Neural cell (in vitro differentiated cells): ENCODE results near the gene TMEM106A. TPM values are rescaled to one million over a fixed set of nuclear protein-coding genes. Genes with fewer than 3 reads are reported as not detected.
"Not testable (repeated sequence)": the region's sequence is repeated elsewhere in the genome, so short reads cannot be mapped to it uniquely, and the experiment has no call there.

ENCODE experiments used
- H2AFZ ChIP-seq: fragments of 200-600, 300-800 bp; sonication (generic), shearing (Covaris generic); 2 replicates; pipeline ENCODE4 v1.6.0; 2014; ENCODE audit warnings: low read depth, mild to moderate bottlenecking, antibody characterized with exemption, low read length, moderate library complexity
- H3F3A ChIP-seq: fragments of 200-600 bp; shearing (Covaris generic); 2 replicates; pipeline ENCODE4 v1.6.1; 2016; ENCODE audit warnings: mild to moderate bottlenecking, moderate library complexity, mixed read lengths, antibody characterized with exemption, low read length; ENCODE audit not compliant: insufficient read depth, poor library complexity, severe bottlenecking
- H3K27ac ChIP-seq: fragments of 200-600, 300-800 bp; sonication (generic), shearing (Covaris generic); 2 replicates; pipeline ENCODE4 v1.5.1; 2014; ENCODE audit warnings: mild to moderate bottlenecking, low read length, moderate library complexity
- H3K27me3 ChIP-seq: fragments of 300-800, 200-600 bp; sonication (generic), shearing (Covaris generic); 2 replicates; pipeline ENCODE4 v1.6.0; 2014; ENCODE audit warnings: mild to moderate bottlenecking, low read depth, low read length, moderate library complexity; ENCODE audit not compliant: insufficient read depth
- H3K36me3 ChIP-seq: fragments of 300-800, 200-600 bp; sonication (generic), shearing (Covaris generic); 2 replicates; pipeline ENCODE4 v1.5.1; 2014; ENCODE audit warnings: mild to moderate bottlenecking, antibody characterized with exemption, low read length, moderate library complexity; ENCODE audit not compliant: insufficient read depth
- H3K4me2 ChIP-seq: fragments of 300-800, 200-600 bp; sonication (generic), shearing (Covaris generic); 2 replicates; pipeline ENCODE4 v1.6.0; 2014; ENCODE audit warnings: mild to moderate bottlenecking, low read length
- H3K4me3 ChIP-seq: fragments of 300-800, 200-600 bp; sonication (generic), shearing (Covaris generic); 2 replicates; pipeline ENCODE4 v1.5.1; 2014; ENCODE audit warnings: mild to moderate bottlenecking, low read length, moderate library complexity
- H3K79me2 ChIP-seq: fragments of 200-600 bp; shearing (Covaris generic); replicated peaks from 2 replicates; pipeline ENCODE4 v1.6.0; 2014; ENCODE audit warnings: mild to moderate bottlenecking, low read length, moderate library complexity; ENCODE audit not compliant: insufficient read depth
- H3K9ac ChIP-seq: fragments of 300-800, 200-600 bp; sonication (generic), shearing (Covaris generic); 2 replicates; pipeline ENCODE4 v1.6.1; 2016; ENCODE audit warnings: mild to moderate bottlenecking, low read length, mixed read lengths
- H3K9me2 ChIP-seq: fragments of 200-600 bp; shearing (Covaris generic); 2 replicates; pipeline ENCODE4 v1.6.1; 2016; ENCODE audit warnings: mild to moderate bottlenecking, low read length, mixed read lengths; ENCODE audit not compliant: insufficient read depth
- H3K9me3 ChIP-seq: fragments of 200-600, 300-800 bp; sonication (generic), shearing (Covaris generic); 2 replicates; pipeline ENCODE4 v1.6.1; 2016; ENCODE audit warnings: mild to moderate bottlenecking, mixed run types, low read length, moderate library complexity, mixed read lengths
- H4K20me1 ChIP-seq: fragments of 200-600 bp; shearing (Covaris generic); 2 replicates; pipeline ENCODE4 v1.6.1; 2016; ENCODE audit warnings: mild to moderate bottlenecking, mixed run types; ENCODE audit not compliant: insufficient read depth
- CTCF ChIP-seq: fragments of 450-650 bp; IDR thresholded peaks from 2 replicates; pipeline ENCODE4 v1.5.1; 2014; ENCODE audit warnings: antibody characterized with exemption, mild to moderate bottlenecking, moderate library complexity; ENCODE audit not compliant: poor library complexity, severe bottlenecking
- EP300 ChIP-seq: fragments of 450-650 bp; conservative IDR thresholded peaks from 2 replicates; pipeline ENCODE4 v1.6.1; 2014; ENCODE audit warnings: antibody characterized with exemption, mild to moderate bottlenecking, moderate library complexity; ENCODE audit not compliant: poor library complexity, severe bottlenecking
- EZH2 ChIP-seq: fragments of 200-600, 300-800 bp; shearing (Covaris generic), sonication (generic); IDR thresholded peaks from 2 replicates; pipeline ENCODE4 v1.6.1; 2014; ENCODE audit warnings: antibody characterized with exemption, low read length, borderline replicate concordance, mild to moderate bottlenecking; ENCODE audit not compliant: insufficient read depth, poor library complexity, severe bottlenecking
- MXI1 ChIP-seq: fragments of 450-650 bp; conservative IDR thresholded peaks from 2 replicates; pipeline ENCODE4 v1.6.1; 2014; ENCODE audit warnings: antibody characterized with exemption, mild to moderate bottlenecking; ENCODE audit not compliant: poor library complexity, severe bottlenecking
- POLR2AphosphoS5 ChIP-seq: IDR thresholded peaks from 2 replicates; pipeline ENCODE4 v1.6.1; 2012
- RAD21 ChIP-seq: fragments of 450-650 bp; conservative IDR thresholded peaks from 2 replicates; pipeline ENCODE4 v1.6.1; 2014; ENCODE audit warnings: antibody characterized with exemption, mild to moderate bottlenecking, moderate library complexity
- REST ChIP-seq: IDR thresholded peaks from 2 replicates; pipeline ENCODE4 v1.6.1; 2012; ENCODE audit warnings: borderline replicate concordance
- SMC3 ChIP-seq: fragments of 450-650 bp; conservative IDR thresholded peaks from 2 replicates; pipeline ENCODE4 v1.6.1; 2014; ENCODE audit warnings: antibody characterized with exemption, mild to moderate bottlenecking, moderate library complexity; ENCODE audit not compliant: poor library complexity
- TAF1 ChIP-seq: IDR thresholded peaks from 2 replicates; pipeline ENCODE4 v1.6.1; 2012; ENCODE audit warnings: low read depth
- polyA plus RNA-seq: library from polyadenylated mRNA; depleted of rRNA; stranded (reverse); fragments of >200 nt; gene quantifications from 2 replicates; pipeline ENCODE4 v1.2.3, GENCODE V29; 2014

Gene TMEM106A
- polyA plus RNA-seq, 1 donor from 2014 or later = not detected

- Histone ChIP-seq H3K27me3 (no peaks in the 10 kb centered on the region), H3K79me2 (no peaks in the 10 kb centered on the region), H3K9me3 (no peaks in the 10 kb centered on the region), H3K4me3 (no peak overlapping the region), H3K9me2 (no peaks in the 10 kb centered on the region), H2AFZ (no peak overlapping the region), H3K4me2 (no peak overlapping the region), H3K9ac (no peak overlapping the region), H3F3A (no peaks in the 10 kb centered on the region), H3K36me3 (no peaks in the 10 kb centered on the region), H4K20me1 (no peaks in the 10 kb centered on the region), H3K27ac (no peak overlapping the region)
- no peak for TF ChIP-seq MXI1
Observed at GRCh38 chr17:43199633-43200032, 12.0 kb upstream of the TMEM106A start.

- Histone ChIP-seq H3K9me3 (no peaks in the 10 kb centered on the region), H3K36me3 (no peaks in the 10 kb centered on the region), H2AFZ (no peak overlapping the region), H3K27ac (no peak overlapping the region), H3K9me2 (no peaks in the 10 kb centered on the region), H3K4me2 (no peak overlapping the region), H3K79me2 (no peaks in the 10 kb centered on the region), H3F3A (no peaks in the 10 kb centered on the region), H4K20me1 (no peaks in the 10 kb centered on the region), H3K27me3 (no peaks in the 10 kb centered on the region), H3K4me3 (no peak overlapping the region), H3K9ac (no peak overlapping the region)
- TF ChIP-seq MXI1 (no peak), CTCF (no peak), TAF1 (no peak), EZH2 (no peak)
Observed at GRCh38 chr17:43200127-43200526, 11.5 kb upstream of the TMEM106A start.

DNA sequence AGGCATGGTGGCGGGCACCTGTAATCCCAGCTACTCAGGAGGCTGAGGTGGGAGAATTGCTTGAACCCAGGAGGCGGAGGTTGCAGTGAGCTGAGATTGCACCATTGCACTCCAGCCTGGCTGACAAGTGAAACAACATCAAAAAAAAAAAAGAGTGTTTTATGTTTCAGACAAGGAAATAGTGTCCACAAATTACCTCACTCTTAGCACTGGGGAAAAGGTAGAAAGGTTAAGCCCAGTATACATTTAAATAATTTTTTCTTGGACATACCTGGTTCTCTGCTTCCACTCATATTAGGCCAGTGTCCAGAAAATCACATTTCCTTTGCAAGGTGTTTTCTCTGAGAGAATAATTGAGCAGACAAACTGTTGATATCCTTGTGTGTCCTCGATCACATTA, 8.7 kb upstream of the TMEM106A start:
- H3K36me3 ChIP-seq, H4K20me1 ChIP-seq, H3F3A ChIP-seq, H3K9ac ChIP-seq, H3K4me2 ChIP-seq, H3K27me3 ChIP-seq, H3K79me2 ChIP-seq, H3K4me3 ChIP-seq, H3K9me3 ChIP-seq, H2AFZ ChIP-seq, H3K9me2 ChIP-seq, H3K27ac ChIP-seq: not testable (repeated sequence)

DNA sequence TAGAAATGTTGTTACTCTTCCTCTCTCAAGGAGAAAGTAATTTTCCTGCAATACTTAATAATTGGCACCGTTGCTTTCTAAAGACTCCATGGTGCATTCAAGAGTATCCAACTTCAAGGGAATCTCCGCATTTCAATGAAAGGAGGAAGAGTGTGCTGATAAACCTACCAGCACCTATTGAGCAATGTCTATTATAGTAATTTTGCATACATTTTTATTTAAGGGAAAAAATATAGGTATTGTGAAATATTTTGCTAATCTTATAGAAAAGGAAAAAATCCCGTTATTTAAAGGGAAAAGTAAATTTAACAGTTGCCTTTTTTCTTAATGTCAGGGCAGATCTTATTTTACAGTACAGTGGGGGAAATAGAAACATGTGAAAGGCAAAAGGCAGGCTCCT, 1.1 kb upstream of the TMEM106A start:
- Histone ChIP-seq H3K4me3 (no peak overlapping the region), H3K4me2 (no peak overlapping the region), H3K9me3 (no peaks in the 10 kb centered on the region), H3K36me3 (peaks cover 8% of the 10 kb centered on the region), H3K27me3 (no peaks in the 10 kb centered on the region), H3F3A (no peaks in the 10 kb centered on the region), H3K9ac (no peak overlapping the region), H2AFZ (no peak overlapping the region), H3K27ac (no peak overlapping the region), H4K20me1 (no peaks in the 10 kb centered on the region), H3K79me2 (no peaks in the 10 kb centered on the region), H3K9me2 (no peaks in the 10 kb centered on the region)
- TF ChIP-seq SMC3 (no peak), REST (no peak), EP300 (no peak), TAF1 (no peak), MXI1 (no peak), CTCF (no peak), RAD21 (no peak), EZH2 (no peak), POLR2AphosphoS5 (no peak)
